Measurements from ENCODE around the gene JUN.

DNA sequence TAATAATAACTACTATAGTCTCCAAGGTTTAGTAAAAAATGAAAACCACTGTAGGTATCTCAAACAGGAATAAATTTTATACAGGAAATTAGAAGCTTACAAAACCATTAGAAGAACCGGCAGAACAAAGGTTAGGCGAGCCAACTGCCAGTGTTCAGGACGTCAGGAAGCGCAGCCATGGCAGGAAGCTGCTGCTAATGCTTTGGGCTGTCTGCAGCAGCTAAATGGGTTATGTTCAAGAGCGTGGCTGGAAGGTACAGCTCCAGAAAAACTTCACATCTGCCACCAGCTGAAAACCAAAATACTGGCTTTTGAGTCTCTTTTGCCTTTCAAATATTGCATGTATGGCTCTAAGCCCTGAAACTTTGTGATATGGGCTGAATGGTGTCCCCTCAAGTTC, 48.3 kb downstream of the JUN start:
- TF ChIP-seq, protein P1, sequence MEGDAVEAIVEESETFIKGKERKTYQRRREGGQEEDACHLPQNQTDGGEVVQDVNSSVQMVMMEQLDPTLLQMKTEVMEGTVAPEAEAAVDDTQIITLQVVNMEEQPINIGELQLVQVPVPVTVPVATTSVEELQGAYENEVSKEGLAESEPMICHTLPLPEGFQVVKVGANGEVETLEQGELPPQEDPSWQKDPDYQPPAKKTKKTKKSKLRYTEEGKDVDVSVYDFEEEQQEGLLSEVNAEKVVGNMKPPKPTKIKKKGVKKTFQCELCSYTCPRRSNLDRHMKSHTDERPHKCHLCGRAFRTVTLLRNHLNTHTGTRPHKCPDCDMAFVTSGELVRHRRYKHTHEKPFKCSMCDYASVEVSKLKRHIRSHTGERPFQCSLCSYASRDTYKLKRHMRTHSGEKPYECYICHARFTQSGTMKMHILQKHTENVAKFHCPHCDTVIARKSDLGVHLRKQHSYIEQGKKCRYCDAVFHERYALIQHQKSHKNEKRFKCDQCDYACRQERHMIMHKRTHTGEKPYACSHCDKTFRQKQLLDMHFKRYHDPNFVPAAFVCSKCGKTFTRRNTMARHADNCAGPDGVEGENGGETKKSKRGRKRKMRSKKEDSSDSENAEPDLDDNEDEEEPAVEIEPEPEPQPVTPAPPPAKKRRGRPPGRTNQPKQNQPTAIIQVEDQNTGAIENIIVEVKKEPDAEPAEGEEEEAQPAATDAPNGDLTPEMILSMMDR (IDR thresholded peaks at IDR 0.05): no peak
- TF ChIP-seq POLR2A (IDR thresholded peaks at IDR 0.05): no peak
